PFSK-1 (cell line): Measurements from ENCODE around the gene UBL3.

Experiments
- FOXP2 ChIP-seq: optimal IDR thresholded peaks from 2 replicates; pipeline ENCODE3; 2011; ENCODE audit warnings: borderline replicate concordance, control low read depth, inconsistent platforms; ENCODE audit not compliant: insufficient read depth; ENCODE audit errors: extremely low read length, extremely low read depth
- POLR2AphosphoS5 ChIP-seq: IDR thresholded peaks from 2 replicates; pipeline ENCODE4 v1.6.1; 2012; ENCODE audit warnings: low read depth, mild to moderate bottlenecking, control low read depth, low read length, moderate library complexity
- REST ChIP-seq, 2 experiments: IDR thresholded peaks; 2 replicates each; pipeline versions ENCODE4 v1.6.1 to v1.8.0; 2011 to 2012; ENCODE audit warnings: low read depth in 2 of 2, low read length in 2 of 2, control low read depth in 1 of 2, inconsistent platforms in 1 of 2, mild to moderate bottlenecking in 1 of 2, moderate library complexity in 1 of 2; ENCODE audit not compliant: insufficient read depth in 1 of 2
- SIN3A ChIP-seq: IDR thresholded peaks from 2 replicates; pipeline ENCODE4 v1.6.1; 2012; ENCODE audit warnings: mild to moderate bottlenecking, low read length, moderate library complexity, borderline replicate concordance; ENCODE audit not compliant: insufficient read depth
- TAF1 ChIP-seq: IDR thresholded peaks from 2 replicates; pipeline ENCODE4 v1.6.1; 2012; ENCODE audit warnings: low read length, control low read depth, borderline replicate concordance; ENCODE audit not compliant: insufficient read depth

Gene UBL3

GRCh38 chr13:29761815-29762214 is 88.6 kb downstream of the UBL3 start:
- no peak for TF ChIP-seq REST (IDR thresholded peaks at IDR 0.05; ENCODE audit: insufficient read depth in 1 of 2, low read depth in 2 of 2, low read length in 2 of 2)
- TF ChIP-seq TAF1: no peak
- no peak for TF ChIP-seq FOXP2
- no peak for TF ChIP-seq SIN3A
- no peak for TF ChIP-seq POLR2AphosphoS5

GRCh38 chr13:29761160-29761559 is 89.3 kb downstream of the UBL3 start:
- TF ChIP-seq REST (IDR thresholded peaks at IDR 0.05; ENCODE audit: insufficient read depth in 1 of 2, low read depth in 2 of 2, low read length in 2 of 2) (no peak), SIN3A (no peak), TAF1 (no peak), FOXP2 (no peak), POLR2AphosphoS5 (no peak)

- TF ChIP-seq TAF1: no peak
- no peak for TF ChIP-seq REST (IDR thresholded peaks at IDR 0.05; ENCODE audit: insufficient read depth in 1 of 2, low read depth in 2 of 2, low read length in 2 of 2)
- no peak for TF ChIP-seq SIN3A
- no peak for TF ChIP-seq FOXP2
- no peak for TF ChIP-seq POLR2AphosphoS5
Measured at GRCh38 chr13:29760544-29760943, 89.9 kb downstream of the UBL3 start.

GRCh38 chr13:29758531-29759114 is 91.8 kb downstream of the UBL3 start:
- no peak for TF ChIP-seq REST (IDR thresholded peaks at IDR 0.05; ENCODE audit: insufficient read depth in 1 of 2, low read depth in 2 of 2, low read length in 2 of 2)
- TF ChIP-seq TAF1: no peak
- TF ChIP-seq SIN3A: no peak

GRCh38 chr13:29756506-29756905 is 93.9 kb downstream of the UBL3 start:
- TF ChIP-seq REST (IDR thresholded peaks at IDR 0.05; ENCODE audit: insufficient read depth in 1 of 2, low read depth in 2 of 2, low read length in 2 of 2) (no peak), POLR2AphosphoS5 (no peak), SIN3A (no peak)
